Measurements from ENCODE around the gene IFITM10.
"Not testable (repeated sequence)": the region's sequence is repeated elsewhere in the genome, so short reads cannot be mapped to it uniquely, and the experiment has no call there.

GRCh38 chr11:1769304-1769936 lies 19.0 kb upstream of the IFITM10 start:
- TF ChIP-seq TAF9B (IDR thresholded peaks at IDR 0.05; ENCODE audit: partially characterized antibody); ZNF184 (CRISPR knock-in tag; IDR thresholded peaks at IDR 0.05); STAT5B (CRISPR knock-in tag; IDR thresholded peaks at IDR 0.05); ZNF655 (CRISPR knock-in tag; IDR thresholded peaks at IDR 0.05); FOXM1 (IDR thresholded peaks at IDR 0.05; ENCODE audit: low read depth); FOXM1 (CRISPR knock-in tag; IDR thresholded peaks at IDR 0.05; ENCODE audit: low read depth); U2AF1 (optimal IDR thresholded peaks at IDR 0.05; ENCODE audit: low read depth, low read length); STAG1 (CRISPR knock-in tag; IDR thresholded peaks at IDR 0.05; ENCODE audit: borderline replicate concordance); TAF1 (IDR thresholded peaks at IDR 0.05; ENCODE audit: control insufficient read depth, extremely low read depth, insufficient read depth, low read length, severe bottlenecking): not testable (repeated sequence)
- TF ChIP-seq, protein P1, sequence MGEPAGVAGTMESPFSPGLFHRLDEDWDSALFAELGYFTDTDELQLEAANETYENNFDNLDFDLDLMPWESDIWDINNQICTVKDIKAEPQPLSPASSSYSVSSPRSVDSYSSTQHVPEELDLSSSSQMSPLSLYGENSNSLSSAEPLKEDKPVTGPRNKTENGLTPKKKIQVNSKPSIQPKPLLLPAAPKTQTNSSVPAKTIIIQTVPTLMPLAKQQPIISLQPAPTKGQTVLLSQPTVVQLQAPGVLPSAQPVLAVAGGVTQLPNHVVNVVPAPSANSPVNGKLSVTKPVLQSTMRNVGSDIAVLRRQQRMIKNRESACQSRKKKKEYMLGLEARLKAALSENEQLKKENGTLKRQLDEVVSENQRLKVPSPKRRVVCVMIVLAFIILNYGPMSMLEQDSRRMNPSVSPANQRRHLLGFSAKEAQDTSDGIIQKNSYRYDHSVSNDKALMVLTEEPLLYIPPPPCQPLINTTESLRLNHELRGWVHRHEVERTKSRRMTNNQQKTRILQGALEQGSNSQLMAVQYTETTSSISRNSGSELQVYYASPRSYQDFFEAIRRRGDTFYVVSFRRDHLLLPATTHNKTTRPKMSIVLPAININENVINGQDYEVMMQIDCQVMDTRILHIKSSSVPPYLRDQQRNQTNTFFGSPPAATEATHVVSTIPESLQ (CRISPR knock-in tag; IDR thresholded peaks at IDR 0.05) = not testable (repeated sequence)
- TF ChIP-seq, protein P2, sequence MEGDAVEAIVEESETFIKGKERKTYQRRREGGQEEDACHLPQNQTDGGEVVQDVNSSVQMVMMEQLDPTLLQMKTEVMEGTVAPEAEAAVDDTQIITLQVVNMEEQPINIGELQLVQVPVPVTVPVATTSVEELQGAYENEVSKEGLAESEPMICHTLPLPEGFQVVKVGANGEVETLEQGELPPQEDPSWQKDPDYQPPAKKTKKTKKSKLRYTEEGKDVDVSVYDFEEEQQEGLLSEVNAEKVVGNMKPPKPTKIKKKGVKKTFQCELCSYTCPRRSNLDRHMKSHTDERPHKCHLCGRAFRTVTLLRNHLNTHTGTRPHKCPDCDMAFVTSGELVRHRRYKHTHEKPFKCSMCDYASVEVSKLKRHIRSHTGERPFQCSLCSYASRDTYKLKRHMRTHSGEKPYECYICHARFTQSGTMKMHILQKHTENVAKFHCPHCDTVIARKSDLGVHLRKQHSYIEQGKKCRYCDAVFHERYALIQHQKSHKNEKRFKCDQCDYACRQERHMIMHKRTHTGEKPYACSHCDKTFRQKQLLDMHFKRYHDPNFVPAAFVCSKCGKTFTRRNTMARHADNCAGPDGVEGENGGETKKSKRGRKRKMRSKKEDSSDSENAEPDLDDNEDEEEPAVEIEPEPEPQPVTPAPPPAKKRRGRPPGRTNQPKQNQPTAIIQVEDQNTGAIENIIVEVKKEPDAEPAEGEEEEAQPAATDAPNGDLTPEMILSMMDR (IDR thresholded peaks at IDR 0.05 in 2 of 3, conservative IDR thresholded peaks at IDR 0.05 in 1 of 3; ENCODE audit: insufficient read depth in 2 of 3, low read depth in 1 of 3, low read length in 3 of 3) = not testable (repeated sequence)

Data from K562 (cell line).